Hematopoietic multipotent progenitor cell treated with erythropoietin and hydrocortisone succinate and interleukin-3 and kit ligand, for 15 days (in vitro differentiated cells): Measurements from ENCODE around the gene NOL4L.

Source experiments
- DNase-seq: peaks from one replicate; pipeline ENCODE4 v3.0.0-alpha.2; 2015; ENCODE audit warnings: low spot score

Gene NOL4L

DNA sequence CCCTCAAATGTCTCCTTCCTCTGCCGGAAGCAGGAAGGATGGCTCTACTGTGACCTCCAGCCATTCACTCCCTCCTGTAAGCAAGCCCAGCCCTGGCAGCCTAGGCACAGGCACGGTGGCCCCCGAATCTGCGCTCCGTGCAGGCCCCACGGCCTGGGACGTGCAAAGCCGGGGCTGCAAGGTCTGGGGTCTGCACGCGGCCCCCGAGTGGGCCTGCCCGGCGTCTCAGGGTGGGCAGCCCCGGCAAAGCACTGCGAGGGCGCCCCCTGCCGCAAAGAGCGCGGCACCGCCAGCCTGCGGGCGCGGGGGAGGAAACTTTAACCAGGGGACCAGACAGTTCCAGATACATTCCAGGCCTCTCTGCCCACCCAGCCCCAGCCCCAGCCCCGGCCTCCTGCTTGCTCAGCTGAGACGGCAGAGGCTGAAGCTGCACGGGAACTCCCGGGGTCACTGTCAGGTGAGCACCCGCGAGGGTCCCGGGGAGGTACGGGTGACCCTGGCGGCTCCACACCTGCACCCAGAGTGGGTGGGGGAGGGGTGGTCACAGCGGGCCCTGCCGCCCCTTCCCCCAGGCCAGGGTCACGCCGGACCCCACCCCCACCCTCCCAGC lies 128.2 kb downstream of the NOL4L start:
- DNase-seq = no peak

DNA sequence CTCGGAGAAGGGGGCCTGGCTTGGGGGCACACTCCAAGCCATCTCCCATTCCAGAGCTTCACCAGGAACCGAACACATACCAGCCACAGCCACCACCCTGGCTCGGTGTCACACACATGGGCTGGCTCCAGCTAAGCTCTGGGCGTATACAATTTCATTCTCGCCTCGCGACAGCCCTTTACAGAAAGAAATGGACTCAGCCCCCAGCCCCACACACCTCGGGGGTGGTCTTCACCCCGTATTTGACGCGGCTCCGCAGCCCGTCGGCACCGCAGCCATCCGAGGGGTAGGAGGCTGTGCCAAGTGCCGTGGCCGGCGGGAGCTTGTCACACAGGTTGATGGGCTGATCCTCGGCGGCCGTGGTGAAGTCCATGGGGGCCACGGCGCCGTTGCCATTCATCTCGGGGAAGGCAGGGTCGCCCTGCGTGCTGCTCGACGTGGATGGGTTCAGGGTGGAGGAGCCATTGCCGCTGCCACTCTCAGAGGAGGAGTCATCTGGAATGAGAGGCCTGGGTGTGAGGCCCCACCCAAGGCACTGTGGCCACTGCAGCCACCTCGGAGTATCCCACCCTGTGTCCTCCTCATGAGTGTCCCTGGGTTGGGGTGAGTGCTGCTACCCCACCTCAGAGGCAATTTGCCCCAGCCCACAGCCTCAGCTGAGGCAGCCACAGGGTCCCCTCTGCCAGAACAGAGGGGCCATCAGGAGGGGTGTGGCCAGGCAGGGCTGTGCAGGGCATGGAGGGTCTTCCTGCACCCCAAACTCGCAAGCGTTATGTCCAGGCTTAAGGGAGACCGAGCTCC lies 129.0 kb downstream of the NOL4L start:
- DNase-seq = no peak

DNA sequence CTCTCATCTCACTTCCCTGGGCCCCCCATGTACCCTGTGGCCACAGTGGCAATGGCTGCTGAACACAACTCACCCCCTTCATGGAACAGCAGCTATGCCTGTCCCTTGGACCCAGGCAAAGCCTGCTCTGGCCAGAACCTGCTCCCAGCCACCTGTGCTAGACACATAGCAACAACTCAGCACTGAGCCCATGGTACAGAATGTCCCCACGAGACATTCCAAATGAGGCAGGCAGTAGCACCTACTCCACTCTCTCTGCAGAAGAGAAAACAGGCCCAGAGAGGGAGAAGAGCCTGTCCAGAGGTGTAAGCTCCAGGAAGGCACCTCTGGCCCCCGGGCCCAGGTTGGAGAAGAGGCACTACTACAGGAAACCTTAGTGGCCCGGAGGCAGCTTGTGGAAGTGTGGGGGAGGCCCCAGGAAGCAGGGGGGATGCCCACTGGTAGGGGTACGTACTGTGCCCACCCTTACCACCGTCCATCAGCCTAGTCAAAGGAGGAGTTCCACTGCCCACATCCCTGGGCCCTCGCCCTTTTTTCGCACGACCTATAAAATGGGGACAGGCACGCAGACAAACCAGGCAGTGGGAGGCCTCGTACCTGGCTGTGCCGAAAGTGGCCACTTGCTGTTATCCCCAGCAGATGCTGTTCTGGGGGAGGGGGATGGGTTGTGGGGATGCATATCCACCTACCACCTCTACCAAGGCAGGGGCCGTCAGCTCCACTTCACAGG lies 129.8 kb downstream of the NOL4L start:
- DNase-seq = no peak

DNA sequence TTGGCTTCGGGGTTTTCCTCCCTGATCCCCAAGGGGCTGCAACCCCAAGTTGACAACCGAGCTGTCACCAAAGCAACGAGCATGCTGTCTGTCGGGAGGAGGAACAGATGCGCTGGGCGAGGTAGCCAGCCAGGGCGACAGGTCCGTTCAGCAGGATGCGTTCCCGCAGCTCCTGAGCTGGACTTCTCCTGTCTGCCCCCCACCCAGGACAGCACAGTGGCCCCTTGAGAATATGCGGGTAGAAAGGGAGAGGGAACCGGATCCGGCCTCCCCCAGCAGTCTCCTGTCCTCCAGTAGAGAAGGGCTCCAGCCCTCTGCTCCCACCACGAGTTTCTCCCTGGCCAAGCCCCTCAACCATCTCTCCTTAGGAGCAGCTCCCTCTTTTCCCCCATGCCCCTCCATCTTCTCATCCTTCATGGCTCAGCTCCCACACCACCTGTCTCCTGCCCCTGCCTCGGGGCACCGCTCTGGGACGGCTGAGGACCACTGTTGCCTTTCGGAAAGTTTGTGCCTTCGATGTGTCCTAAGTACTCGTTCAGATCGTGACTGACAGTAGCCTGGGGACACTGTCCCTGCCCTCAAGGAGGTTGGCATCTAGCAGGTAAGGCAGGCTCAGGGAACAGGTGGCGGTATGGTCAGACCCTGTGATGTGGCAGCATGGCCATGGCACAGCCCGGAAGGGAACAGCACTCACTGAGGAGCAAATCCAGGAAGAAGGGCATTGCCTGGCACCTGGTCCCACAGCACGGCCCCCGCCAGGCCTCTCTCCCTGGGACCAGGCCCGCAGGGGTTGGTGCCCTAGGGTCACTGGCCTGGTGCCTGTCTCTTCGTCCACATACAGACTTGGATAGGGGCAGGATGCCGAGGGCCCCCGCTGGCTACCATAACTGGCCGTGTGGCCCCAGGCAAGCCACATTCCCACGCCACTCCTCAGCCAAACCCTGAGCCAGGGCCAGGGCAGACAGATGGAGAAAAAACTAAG lies 130.7 kb downstream of the NOL4L start:
- DNase-seq = no peak

DNA sequence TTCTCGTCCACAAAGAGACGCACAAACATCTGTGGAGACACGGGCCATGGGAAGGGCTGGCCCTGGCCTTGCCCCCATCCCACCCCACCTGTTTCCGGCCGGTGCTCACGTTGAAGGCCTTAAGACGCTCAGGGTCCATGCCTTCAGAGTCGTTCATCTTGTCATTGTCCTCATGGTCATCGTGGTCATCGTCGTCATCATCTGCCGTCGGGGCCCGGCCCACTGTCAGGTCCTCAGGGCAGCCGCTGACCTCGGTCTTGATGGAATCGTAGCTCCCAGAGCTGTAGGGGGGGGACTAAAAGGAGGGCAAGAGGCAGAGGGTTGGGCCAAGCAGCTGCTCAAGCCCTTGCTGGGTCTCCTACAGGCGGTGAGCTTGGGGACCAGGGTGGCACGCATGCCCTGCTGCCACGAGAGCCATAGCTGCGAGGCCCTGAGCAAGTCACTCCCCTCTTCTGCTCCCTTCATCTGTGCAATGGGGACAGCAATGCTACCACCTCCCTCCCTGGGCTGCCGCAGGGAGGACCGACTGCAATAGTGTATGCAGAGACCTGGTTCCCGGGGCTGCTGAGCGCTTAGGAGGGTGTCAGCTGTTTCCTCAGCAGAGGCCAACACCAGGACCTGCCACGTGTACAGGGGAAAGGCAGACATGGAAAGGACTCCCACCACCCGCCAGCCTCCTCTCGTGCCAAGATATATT lies 131.5 kb downstream of the NOL4L start:
- no peak for DNase-seq

DNA sequence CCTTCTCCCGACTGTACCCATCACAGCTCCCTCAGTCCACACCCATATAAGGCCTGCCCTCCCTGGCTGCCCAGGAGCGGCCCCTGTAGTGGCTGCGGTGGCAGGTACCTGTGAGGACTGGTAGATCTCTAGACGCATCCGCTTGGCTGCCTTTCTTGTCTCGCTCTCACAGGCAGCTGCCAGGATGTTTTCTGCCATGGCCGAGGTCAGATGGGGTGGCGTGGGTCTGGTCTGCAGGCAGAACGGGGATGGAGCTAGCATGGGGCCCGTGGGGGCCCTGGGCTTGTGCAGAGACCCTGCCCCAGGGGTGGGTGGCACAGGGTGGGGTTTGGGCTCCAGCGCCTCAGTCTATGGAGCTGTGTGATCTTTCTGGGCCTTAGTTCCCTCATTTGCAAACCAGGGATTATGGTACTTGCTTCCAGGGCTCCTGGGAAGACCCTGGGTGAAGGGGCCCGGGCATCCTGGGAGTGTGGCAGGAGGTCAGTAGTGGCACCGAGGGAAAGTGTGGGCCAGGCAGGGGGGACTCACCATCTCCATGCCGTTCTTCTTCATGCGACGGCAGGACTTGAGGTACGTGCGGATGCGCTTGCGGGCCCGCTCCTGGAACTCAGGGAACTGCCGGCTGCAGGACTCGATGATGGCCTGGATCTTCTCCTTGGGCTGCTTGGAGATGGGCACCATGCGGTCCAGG lies 132.2 kb downstream of the NOL4L start:
- no peak for DNase-seq

DNA sequence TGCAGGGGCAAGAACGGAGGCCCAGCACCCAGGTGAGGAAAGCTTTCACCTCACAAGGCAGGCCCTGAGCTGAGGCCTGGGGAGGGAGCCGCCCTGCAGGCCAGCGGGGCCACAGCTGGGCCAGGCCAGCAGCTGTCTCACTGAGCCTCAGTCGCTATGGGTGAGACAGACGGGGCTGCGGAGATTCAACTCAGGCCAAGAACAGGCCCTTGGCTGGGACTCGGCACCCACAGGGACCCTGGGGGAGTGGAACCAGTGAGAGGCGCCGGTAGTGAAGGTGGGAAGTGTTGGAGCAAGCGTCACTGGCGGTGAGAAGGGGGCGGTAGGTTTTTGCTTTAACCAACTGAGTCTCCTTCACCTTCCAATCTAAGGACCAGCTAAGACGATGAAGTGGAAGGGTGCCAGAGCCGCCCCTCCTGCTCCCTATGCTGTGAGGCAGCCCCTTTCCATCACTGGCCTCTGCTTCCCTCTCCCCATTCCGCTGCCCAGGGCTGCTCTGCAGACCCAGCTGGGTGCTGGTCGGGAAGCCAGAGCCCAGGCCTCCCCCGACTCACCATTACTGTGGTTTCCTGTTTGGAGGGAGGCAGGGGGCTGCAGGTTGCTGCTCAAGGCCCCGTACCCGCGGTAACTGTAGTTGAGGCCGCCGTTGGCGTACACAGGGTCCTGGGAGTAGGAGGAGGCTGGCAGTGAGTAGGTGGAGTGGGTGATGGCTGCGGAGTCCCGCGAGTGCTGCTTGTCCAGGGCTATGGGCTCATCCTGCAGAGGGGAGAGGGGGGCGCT lies 133.3 kb downstream of the NOL4L start:
- DNase-seq = no peak

DNA sequence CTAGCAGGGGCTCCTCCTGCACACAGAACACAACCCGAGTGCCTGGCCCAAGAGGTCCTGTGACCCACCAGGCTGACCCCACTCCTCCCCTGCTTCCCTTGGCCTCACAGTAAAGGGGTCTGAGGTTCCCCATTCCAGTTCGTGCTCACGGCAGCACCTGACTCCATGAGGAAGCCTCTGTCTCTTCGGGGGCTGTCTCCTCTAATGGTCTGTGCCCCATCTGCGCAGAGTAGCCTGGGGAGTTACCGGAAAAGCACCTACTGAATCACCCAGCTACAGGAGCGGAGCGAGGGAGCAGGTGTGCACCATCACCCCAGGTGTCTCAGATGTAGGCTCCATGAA lies 133.8 kb downstream of the NOL4L start:
- DNase-seq = no peak

DNA sequence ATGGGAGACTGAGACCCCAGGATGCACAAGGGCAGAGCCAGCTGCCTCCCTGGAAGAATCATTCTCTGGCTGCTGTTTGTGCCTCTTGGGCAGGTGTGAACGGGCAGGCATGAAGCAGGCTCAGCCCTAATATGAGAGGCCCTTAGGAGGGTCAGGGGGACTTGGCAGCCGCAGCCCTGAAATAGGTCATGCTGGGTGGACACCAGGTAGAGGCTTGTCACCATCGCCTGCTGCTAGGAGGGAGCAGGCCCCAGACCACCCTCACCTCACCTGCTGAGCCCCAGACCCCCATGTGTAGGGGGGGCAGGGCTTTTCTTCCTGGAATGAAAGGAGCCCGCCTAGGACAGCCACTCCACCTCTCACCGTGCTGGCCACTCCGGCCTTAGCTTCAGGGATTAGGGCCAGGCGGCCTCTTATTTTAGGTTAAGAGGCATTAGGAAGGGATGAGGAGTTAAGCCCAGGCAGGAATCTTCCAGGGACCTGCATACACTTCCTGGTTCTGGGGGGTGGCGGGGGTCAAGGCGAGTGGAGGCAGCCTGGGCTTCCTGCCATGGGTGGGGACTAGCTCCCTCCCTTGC lies 134.6 kb downstream of the NOL4L start:
- DNase-seq = no peak

DNA sequence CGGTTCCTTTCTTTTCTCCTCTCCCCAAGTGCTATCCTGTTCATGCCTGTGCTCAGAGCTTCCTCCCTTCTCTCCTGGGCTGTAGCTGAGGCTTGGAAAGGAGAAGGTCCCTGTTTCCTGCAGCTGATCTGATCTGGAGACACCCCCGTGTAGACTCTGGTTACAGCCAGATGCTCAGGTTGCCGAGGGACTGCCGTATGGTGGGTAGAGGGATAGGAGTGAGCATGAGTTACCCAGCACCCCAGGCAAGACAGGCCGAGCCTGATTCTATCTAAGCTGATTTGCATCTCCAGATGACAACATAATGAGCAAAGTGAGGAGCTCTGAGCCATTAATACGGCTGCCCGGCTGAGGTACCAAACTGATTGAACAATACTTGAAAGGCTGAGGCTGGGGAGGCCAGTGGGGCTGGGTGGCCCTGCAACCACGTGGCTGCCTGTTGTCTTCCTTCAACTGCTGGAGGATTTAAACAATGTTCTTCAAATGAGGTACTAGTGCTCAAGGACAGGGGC lies 135.2 kb downstream of the NOL4L start:
- DNase-seq = no peak

DNA sequence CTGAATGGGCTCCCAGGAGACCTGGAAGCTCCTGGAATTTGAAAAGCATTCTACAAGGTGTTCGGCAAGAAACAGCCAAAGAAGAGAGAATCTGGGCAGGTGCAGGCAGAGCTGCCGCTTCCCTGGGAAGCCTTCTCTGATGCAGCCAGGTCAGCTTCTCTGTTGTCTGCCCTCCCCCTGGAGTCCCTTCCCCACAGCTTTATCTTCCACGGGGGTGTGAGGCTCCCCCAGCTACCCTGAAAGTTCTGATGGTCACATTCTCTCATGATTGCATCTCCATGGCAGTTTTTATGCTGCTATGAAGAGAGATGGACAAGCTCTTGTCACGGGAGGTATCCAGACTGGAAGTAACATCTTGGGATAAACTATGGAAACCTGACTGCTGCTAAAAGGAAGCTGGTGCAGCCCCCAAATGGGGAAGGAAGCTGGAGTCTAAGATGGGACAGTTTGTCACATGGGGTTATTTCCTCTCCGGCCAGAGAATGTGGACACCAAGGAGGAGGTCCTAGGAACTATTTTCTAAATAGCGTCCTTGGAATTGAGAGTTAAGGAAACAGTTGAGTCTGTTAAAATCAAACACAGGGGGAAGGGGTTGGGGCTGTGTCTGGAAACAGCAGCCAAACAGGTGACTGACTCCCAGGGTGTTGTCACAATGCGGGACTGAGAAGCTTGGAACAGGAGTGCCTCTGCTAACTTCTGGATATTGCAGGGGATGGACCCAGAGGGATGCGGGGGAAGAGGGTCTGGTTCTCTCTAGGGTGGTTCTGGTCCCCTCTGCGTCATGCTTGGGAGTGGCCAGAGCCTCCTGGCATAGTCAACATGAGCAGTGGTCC lies 135.9 kb downstream of the NOL4L start:
- no peak for DNase-seq

DNA sequence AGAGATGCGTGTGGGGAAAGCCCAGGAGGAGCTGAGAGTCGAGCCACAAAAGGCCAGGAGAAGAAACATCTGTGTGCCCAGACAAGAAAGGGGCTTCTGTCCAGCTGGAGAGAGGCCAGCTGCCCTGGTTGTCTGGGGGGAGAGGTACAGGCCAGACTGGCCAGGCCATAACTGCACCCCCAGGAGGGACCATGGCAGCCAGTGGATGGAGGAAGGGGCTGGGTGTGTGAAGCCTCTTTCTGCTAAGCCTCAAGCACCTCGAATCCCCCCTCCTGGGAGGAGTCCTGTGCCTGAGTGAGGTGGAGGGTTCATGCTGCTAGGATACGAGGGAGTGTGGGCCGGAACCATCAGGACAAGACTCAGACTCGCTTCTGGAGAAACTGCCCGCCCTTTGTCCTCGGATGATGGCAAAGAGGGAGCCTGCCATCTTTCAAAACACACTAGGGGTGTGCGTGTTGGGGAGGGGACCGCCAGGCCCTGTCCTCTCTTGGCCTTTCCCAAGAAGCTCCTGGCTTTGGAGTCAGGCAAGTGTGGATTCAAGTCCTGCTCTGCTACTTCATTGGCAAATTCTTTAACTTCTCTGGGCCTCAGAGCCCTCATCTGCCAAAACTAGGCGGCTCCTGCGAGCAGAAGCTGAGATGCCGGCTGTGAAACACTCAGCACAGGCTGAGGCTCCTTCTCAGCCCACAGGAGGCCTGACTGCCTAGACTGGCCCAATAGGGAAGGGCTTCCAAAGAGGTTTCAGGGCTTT lies 136.7 kb downstream of the NOL4L start:
- DNase-seq = no peak

DNA sequence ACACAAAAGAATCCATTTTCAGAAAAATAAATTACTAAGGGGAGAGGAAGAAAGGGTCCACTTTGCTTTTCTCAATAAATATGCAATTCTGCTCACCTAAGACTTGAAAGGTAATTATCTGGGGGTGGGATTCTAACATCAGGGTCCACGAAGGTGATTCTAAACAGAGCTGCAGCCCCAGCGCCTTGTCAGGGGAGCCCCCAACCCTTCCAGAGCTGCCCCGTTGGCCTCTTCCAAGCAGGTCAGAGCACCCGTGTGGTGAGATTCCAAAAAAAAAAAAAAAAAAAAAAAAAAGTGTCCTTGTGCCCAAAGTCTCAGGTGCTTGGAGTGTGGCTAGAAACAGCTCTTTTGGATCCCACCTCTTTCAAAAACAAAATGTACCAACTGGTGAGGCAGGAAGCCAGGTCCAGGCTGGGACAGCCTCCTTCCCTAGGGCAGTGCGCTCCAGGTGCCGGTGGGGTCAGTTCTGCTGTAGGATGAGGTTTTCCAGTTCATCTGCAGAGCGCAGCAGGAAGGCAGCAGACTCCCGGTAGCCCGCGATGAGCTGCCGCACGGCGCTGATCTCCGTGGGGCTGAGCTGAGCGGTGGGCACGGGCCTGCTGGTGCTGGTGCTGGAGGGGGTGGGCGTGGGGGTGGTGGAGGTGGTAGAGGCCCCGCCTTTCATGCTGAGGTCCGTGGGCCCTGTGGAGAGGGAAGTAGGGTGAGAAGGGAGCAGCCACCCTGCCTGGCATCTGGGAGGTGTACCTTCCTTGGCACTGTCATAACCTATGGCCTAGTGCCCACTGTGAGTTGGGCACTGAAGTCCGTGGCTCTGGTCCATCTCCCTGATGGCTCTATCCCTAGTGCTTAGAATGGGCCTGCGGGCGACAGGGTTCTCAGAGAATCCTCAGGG lies 137.8 kb downstream of the NOL4L start:
- no peak for DNase-seq

DNA sequence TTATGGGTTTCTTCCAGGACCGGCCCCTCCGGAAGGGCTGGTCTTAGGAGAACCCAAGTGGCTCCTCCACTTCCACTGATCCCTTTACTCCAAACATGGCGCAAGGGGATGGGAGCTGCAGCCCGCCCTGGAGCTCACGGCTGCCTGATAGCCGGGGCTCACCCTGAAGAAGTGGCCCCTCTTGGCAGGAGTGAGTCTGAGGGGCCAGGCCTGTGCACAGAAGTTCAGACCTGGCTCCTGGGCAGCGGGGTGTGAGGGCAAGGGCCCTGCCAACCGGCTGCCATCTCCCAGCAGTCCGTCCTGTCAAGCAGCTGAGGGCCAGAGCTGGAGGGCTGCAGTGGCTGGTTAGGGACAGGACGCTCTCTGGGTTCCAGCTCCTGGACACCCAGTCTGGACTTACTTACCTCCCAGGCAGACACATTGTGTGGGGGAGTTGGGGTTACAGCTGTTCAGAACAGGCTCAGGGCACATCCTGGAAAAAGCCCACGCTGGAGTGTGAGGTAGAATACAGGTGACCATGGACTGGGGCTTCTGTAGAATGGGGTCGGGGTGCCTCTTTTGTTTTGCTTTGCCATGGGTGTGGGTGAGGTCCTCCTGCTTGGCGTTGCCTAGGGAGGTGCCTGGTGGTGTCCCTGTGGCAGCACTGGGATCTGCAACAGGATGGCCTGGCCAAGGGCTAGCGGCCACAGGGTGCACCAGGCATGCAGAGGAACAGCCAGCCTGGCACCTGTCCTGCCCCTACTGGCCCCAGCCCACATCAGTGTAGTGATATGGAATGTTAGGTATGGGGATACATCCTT lies 138.6 kb downstream of the NOL4L start:
- no peak for DNase-seq

DNA sequence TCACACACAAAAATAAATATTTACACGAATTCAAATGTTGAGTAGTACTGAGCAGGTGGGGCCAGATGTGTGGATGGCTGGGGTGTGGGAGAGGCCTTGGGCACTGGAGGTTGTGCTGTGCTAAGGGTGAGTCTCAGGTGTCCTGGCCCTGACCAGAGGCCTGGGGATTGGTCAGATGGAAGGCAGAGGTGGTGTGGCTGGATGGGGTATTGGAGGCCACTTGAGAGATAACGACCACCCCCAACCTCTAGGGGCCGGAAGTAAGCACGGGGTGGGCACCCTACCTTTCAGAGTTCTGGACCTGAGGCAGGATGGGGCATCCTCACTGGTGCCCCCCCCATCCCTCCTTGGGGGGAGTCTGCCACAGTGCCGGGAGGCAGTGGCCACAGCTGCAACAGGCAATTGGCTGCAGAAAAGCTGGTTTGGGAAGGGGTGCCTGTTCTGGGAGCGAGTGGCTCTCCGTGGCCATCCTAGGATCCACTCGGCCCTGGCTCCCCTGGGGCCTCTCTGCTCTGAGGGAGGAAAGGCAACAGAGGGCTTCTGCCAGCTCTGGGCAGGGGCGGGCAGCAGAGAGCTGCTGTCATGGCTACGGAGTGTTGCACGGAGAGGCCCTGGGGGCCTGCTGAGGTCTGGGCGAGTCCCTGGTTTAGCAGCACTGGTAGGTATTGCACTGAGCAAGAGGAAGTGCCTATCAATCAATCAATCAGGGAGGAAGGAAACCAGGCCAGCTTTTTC lies 139.4 kb downstream of the NOL4L start:
- no peak for DNase-seq
